Caco-2 (cell line): Measurements from ENCODE around the gene TXNDC5. TPM values are rescaled to one million over a fixed set of nuclear protein-coding genes. Genes with fewer than 3 reads are reported as not detected.

Experiments used
- BruUV-seq: library from RNA; stranded (reverse); fragments of 400-500 nt; replicated peaks from 2 replicates; lab custom pipeline; 2021; lab: Mats Ljungman, UMichigan
- CTCF ChIA-PET: fragments of 300-600 bp; sonication (Branson Sonifier 250); formaldehyde crosslinking; loops from one replicate; lab custom pipeline; 2022; ENCODE audit warnings: antibody characterized with exemption; lab: Charles Lee
- POLR2A ChIA-PET: fragments of 300-600 bp; sonication (Branson Sonifier 250); formaldehyde crosslinking; loops from one replicate; lab custom pipeline; 2022; ENCODE audit warnings: antibody characterized with exemption; lab: Charles Lee
- DNase-seq, 2 experiments: peaks; one replicate each; pipeline versions ENCODE4 v3.0.0 to v3.0.0-alpha.2; 2020 to 2022
- H3K27me3 ChIP-seq: replicated peaks from 2 replicates; pipeline ENCODE4 v1.6.0; 2011; ENCODE audit warnings: low read length; ENCODE audit not compliant: control insufficient read depth, insufficient read depth
- H3K36me3 ChIP-seq: 2 replicates; pipeline ENCODE4 v1.5.1; 2011; ENCODE audit warnings: low read length; ENCODE audit not compliant: control insufficient read depth, insufficient read depth
- H3K4me1 ChIP-seq: fragments of 250-450 bp; sonication (Bioruptor Pico); 2 replicates; pipeline ENCODE4 v1.5.1; 2020; ENCODE audit warnings: mild to moderate bottlenecking
- H3K4me3 ChIP-seq: 2 replicates; pipeline ENCODE4 v1.5.1; 2011; ENCODE audit warnings: low read depth, mild to moderate bottlenecking, control low read depth, low read length
- H3K9me3 ChIP-seq: fragments of 250-450 bp; sonication (Bioruptor Pico); 2 replicates; pipeline ENCODE4 v1.5.1; 2020; ENCODE audit warnings: mild to moderate bottlenecking, moderate library complexity
- H3K27ac Mint-ChIP-seq: one replicate; pipeline ENCODE4 v1.8.0; 2022; ENCODE audit warnings: mixed read lengths; ENCODE audit not compliant: unreplicated experiment
- H3K27me3 Mint-ChIP-seq: one replicate; pipeline ENCODE4 v1.8.0; 2022; ENCODE audit warnings: mixed read lengths; ENCODE audit not compliant: insufficient read depth, unreplicated experiment
- H3K36me3 Mint-ChIP-seq: one replicate; pipeline ENCODE4 v1.8.0; 2022; ENCODE audit warnings: mild to moderate bottlenecking, mixed read lengths; ENCODE audit not compliant: insufficient read depth, unreplicated experiment
- H3K4me1 Mint-ChIP-seq: one replicate; pipeline ENCODE4 v1.8.0; 2022; ENCODE audit warnings: low read depth, mixed read lengths; ENCODE audit not compliant: unreplicated experiment
- H3K4me3 Mint-ChIP-seq: one replicate; pipeline ENCODE4 v1.8.0; 2022; ENCODE audit warnings: mild to moderate bottlenecking, moderate library complexity, mixed read lengths; ENCODE audit not compliant: unreplicated experiment
- H3K9me3 Mint-ChIP-seq: one replicate; pipeline ENCODE4 v1.8.0; 2022; ENCODE audit warnings: mixed read lengths; ENCODE audit not compliant: unreplicated experiment
- intact Hi-C: fragments of 100-400 bp; cut with micrococcal nuclease; formaldehyde crosslinking; loops from one replicate; pipeline ENCODE4 v1.10.0; 2022; ENCODE audit not compliant: unreplicated experiment
- total RNA-seq: library from RNA; stranded (reverse); gene quantifications from 2 replicates; pipeline ENCODE4 v1.2.3, GENCODE V29; 2022
- TF ChIP-seq, protein P1 (sequence below), 2 experiments: fragments of 200-600 bp in 1 of 2; IDR thresholded peaks; 1 replicate in 1 of 2; 2 replicates in 1 of 2; pipeline versions ENCODE4 v1.5.1 to v1.8.0; 2011 to 2022; ENCODE audit warnings: antibody characterized with exemption in 1 of 2, control low read depth in 1 of 2, inconsistent platforms in 1 of 2, low read depth in 1 of 2, low read length in 1 of 2, mild to moderate bottlenecking in 1 of 2, moderate library complexity in 1 of 2; ENCODE audit not compliant: insufficient read depth in 1 of 2, severe bottlenecking in 1 of 2, unreplicated experiment in 1 of 2

Gene TXNDC5
- total RNA-seq, 1 experiment from 2014 or later: 117 TPM

DNA sequence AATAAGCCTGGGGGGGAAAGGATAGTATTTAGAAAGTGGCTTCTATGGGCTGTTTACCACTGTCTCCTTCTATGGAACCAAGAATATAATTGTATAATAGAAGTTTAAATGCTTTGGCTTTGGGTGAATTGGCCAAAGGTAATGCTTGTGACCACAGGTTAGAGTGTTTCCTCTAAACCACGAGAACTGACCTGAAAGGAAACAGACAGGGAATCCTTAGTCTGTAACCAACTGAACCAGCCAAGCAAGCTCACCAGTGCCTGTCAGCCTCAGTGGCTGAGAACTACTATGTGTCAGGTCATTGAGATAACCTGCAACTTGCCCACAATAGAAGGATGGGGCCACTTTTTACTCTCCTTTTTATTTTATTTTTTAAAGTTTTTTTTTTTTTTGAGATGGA is 47.9 kb upstream of the TXNDC5 start:
- ChIA-PET CTCF (no interaction called here), POLR2A (no interaction called here)
- TF ChIP-seq, protein P1, sequence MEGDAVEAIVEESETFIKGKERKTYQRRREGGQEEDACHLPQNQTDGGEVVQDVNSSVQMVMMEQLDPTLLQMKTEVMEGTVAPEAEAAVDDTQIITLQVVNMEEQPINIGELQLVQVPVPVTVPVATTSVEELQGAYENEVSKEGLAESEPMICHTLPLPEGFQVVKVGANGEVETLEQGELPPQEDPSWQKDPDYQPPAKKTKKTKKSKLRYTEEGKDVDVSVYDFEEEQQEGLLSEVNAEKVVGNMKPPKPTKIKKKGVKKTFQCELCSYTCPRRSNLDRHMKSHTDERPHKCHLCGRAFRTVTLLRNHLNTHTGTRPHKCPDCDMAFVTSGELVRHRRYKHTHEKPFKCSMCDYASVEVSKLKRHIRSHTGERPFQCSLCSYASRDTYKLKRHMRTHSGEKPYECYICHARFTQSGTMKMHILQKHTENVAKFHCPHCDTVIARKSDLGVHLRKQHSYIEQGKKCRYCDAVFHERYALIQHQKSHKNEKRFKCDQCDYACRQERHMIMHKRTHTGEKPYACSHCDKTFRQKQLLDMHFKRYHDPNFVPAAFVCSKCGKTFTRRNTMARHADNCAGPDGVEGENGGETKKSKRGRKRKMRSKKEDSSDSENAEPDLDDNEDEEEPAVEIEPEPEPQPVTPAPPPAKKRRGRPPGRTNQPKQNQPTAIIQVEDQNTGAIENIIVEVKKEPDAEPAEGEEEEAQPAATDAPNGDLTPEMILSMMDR (IDR thresholded peaks at IDR 0.05; ENCODE audit: insufficient read depth in 1 of 2, low read depth in 1 of 2, low read length in 1 of 2, severe bottlenecking in 1 of 2, unreplicated experiment in 1 of 2): no peak
- Histone ChIP-seq H3K4me1 (no peaks in the 10 kb centered on the region), H3K27me3 (no peaks in the 10 kb centered on the region), H3K9me3 (no peaks in the 10 kb centered on the region), H3K36me3 (no peaks in the 10 kb centered on the region), H3K4me3 (no peak overlapping the region)
- no peaks in the 10 kb centered on the region for H3K4me1 Mint-ChIP-seq
- H3K9me3 Mint-ChIP-seq: no peaks in the 10 kb centered on the region
- no peak overlapping the region for H3K27ac Mint-ChIP-seq
- H3K27me3 Mint-ChIP-seq: no peaks in the 10 kb centered on the region
- no peak for DNase-seq
- no peaks in the 10 kb centered on the region for H3K36me3 Mint-ChIP-seq
- intact Hi-C loops: no loop called here
- H3K4me3 Mint-ChIP-seq: no peak overlapping the region
- BruUV-seq: no TSS peak

DNA sequence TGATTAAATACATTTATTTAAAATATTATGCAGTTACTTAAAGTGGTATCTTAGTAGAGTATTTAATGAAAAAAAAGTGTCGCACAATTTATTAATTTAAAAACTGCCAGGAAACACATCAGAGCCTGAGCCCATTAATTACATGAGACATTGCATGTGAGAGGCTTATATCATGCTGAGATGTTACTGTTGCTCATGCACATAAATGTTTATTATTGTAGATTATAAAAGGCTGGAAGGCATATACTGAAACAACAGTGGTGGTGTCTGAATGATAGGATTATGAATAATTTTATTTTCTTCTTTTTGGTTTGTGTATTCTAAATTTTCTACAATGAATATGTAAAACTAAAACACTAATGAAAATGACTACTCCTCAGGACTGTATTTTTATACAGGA is 45.7 kb upstream of the TXNDC5 start:
- no peaks in the 10 kb centered on the region for H3K9me3 ChIP-seq
- TF ChIP-seq, protein P1 (IDR thresholded peaks at IDR 0.05; ENCODE audit: insufficient read depth in 1 of 2, low read depth in 1 of 2, low read length in 1 of 2, severe bottlenecking in 1 of 2, unreplicated experiment in 1 of 2): no peak
- no peaks in the 10 kb centered on the region for H3K4me1 ChIP-seq
- ChIA-PET POLR2A (no interaction called here), CTCF (no interaction called here)
- no peaks in the 10 kb centered on the region for H3K9me3 Mint-ChIP-seq
- no peak for DNase-seq
- peaks cover 3% of the 10 kb centered on the region for H3K27me3 Mint-ChIP-seq
- no peak overlapping the region for H3K27ac Mint-ChIP-seq
- H3K4me3 Mint-ChIP-seq: no peak overlapping the region
- H3K36me3 Mint-ChIP-seq: no peaks in the 10 kb centered on the region
- no peak overlapping the region for H3K4me3 ChIP-seq
- no TSS peak for BruUV-seq
- H3K4me1 Mint-ChIP-seq: no peaks in the 10 kb centered on the region
- no peaks in the 10 kb centered on the region for H3K27me3 ChIP-seq
- intact Hi-C loops: no loop called here
- no peaks in the 10 kb centered on the region for H3K36me3 ChIP-seq

DNA sequence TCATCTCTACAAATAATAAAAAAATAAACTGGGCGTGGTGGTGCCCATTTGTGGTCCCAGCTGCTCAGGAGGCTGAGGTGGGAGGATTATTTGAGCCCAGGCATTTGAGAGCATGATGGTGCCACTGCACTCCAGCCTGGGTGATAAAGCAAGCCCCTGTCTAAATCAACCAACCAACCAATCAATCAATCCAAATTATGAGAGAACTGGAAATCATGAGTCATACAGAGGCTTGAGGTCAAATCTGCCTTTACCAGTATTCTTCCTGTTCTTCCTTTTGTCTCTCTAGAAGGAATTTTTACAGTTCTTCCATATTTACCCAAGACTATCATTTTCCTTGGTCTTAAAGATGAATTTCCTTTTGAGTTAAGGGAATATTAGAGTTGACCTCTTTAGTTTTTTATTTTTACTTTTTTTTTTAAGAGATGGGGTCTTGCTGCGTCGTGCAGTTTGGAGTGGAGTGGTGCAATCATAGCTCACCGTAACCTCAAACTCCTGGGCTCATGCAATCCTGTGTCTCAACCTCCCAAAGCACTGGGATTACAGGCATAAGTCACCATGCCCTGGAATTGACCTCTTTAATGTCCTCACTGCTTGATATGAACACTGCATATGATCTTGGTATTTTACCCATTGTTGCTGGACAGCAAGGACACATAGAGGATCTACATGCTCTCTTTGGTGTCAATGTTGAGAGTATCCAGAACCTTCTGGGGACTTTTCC is 44.1 kb upstream of the TXNDC5 start:
- H3K4me3 ChIP-seq: no peak overlapping the region
- no peaks in the 10 kb centered on the region for H3K36me3 ChIP-seq
- Mint-ChIP-seq H3K4me3 (no peak overlapping the region), H3K27me3 (peaks cover 3% of the 10 kb centered on the region), H3K27ac (no peak overlapping the region), H3K9me3 (no peaks in the 10 kb centered on the region), H3K4me1 (no peaks in the 10 kb centered on the region), H3K36me3 (no peaks in the 10 kb centered on the region)
- no TSS peak for BruUV-seq
- H3K9me3 ChIP-seq: no peaks in the 10 kb centered on the region
- no peaks in the 10 kb centered on the region for H3K4me1 ChIP-seq
- no peak for DNase-seq
- TF ChIP-seq, protein P1 (IDR thresholded peaks at IDR 0.05; ENCODE audit: insufficient read depth in 1 of 2, low read depth in 1 of 2, low read length in 1 of 2, severe bottlenecking in 1 of 2, unreplicated experiment in 1 of 2): no peak
- no peaks in the 10 kb centered on the region for H3K27me3 ChIP-seq
- intact Hi-C loops: no loop called here
- POLR2A ChIA-PET: no interaction called here
- CTCF ChIA-PET: no interaction called here
